Testis (tissue), 2 donors: ENCODE measurements around the gene ZMIZ1.

Experiments used
- POLR2A ChIP-seq: fragments of 450-650 bp; IDR thresholded peaks from one replicate; pipeline ENCODE4 v1.6.1; 2017; ENCODE audit warnings: antibody characterized with exemption, mild to moderate bottlenecking, moderate library complexity
- TF ChIP-seq, protein P1 (sequence below), 3 experiments: fragments of 450-650 bp in 2 of 3; fragments of 200-600 bp in 1 of 3; sonication (generic) in 1 of 3; IDR thresholded peaks; one replicate each; pipeline ENCODE4 v1.5.1; 2016 to 2019; ENCODE audit warnings: antibody characterized with exemption in 3 of 3, mild to moderate bottlenecking in 2 of 3, moderate library complexity in 1 of 3

DNA sequence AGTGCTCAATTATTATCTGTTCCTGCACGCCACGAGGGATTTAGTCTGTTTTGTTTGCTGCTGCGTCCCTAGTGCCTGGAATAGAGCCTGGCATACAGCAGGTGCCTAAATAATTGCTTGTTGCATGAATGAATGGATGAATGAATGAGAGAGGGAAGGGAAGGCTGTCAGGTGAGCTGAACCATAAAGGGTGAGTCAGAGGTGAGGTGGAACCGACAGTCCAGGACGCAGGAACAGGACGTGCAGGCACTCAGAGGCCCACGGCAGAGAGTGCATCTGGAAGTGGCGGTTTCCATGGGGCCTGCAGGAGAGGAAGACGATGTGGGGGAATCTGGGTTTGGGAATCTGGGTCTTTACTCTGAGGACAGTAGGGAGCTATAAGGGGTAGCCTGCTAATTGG, 260.8 kb downstream of the ZMIZ1 start:
- TF ChIP-seq, protein P1, sequence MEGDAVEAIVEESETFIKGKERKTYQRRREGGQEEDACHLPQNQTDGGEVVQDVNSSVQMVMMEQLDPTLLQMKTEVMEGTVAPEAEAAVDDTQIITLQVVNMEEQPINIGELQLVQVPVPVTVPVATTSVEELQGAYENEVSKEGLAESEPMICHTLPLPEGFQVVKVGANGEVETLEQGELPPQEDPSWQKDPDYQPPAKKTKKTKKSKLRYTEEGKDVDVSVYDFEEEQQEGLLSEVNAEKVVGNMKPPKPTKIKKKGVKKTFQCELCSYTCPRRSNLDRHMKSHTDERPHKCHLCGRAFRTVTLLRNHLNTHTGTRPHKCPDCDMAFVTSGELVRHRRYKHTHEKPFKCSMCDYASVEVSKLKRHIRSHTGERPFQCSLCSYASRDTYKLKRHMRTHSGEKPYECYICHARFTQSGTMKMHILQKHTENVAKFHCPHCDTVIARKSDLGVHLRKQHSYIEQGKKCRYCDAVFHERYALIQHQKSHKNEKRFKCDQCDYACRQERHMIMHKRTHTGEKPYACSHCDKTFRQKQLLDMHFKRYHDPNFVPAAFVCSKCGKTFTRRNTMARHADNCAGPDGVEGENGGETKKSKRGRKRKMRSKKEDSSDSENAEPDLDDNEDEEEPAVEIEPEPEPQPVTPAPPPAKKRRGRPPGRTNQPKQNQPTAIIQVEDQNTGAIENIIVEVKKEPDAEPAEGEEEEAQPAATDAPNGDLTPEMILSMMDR (IDR thresholded peaks at IDR 0.05), result no peak
- no peak for TF ChIP-seq POLR2A
